GM23338 (cell line): ENCODE data around the gene ZNF860. TPM values are rescaled to one million over a fixed set of nuclear protein-coding genes. Genes with fewer than 3 reads are reported as not detected.
A peak's percentile ranks its signal among the peaks of the same experiment; 100 is the strongest.
"Not testable (repeated sequence)": the region's sequence is repeated elsewhere in the genome, so short reads cannot be mapped to it uniquely, and the experiment has no call there.

Experiments used
- ATAC-seq: fragments of 200-7000 bp; cut with Tn5 transposase; 3 replicates; pipeline ENCODE4 v1.9.1; 2020
- DNase-seq: peaks from one replicate; pipeline ENCODE4 v3.0.0-alpha.2; 2015; ENCODE audit warnings: low spot score
- H2AFZ ChIP-seq: fragments of 200-600 bp; sonication (generic); 2 replicates; pipeline ENCODE4 v1.8.0; 2016; ENCODE audit warnings: antibody characterized with exemption, mild to moderate bottlenecking, moderate library complexity
- H3F3A ChIP-seq: fragments of 200-600 bp; sonication (generic); replicated peaks from 2 replicates; pipeline ENCODE4 v1.8.0; 2017; ENCODE audit warnings: antibody characterized with exemption, mixed run types, low read depth
- H3K27ac ChIP-seq: fragments of 200-600 bp; sonication (generic); 2 replicates; pipeline ENCODE4 v1.6.1; 2016; ENCODE audit warnings: low read depth
- H3K27me3 ChIP-seq: fragments of 200-600 bp; sonication (generic); 2 replicates; pipeline ENCODE4 v1.8.0; 2016; ENCODE audit warnings: mild to moderate bottlenecking, mixed run types, moderate library complexity; ENCODE audit not compliant: insufficient read depth
- H3K36me3 ChIP-seq: fragments of 200-600 bp; sonication (generic); 2 replicates; pipeline ENCODE4 v1.8.0; 2016; ENCODE audit warnings: mild to moderate bottlenecking; ENCODE audit not compliant: insufficient read depth
- H3K4me1 ChIP-seq: fragments of 200-600 bp; sonication (generic); 2 replicates; pipeline ENCODE4 v1.8.0; 2016; ENCODE audit warnings: mild to moderate bottlenecking, moderate library complexity; ENCODE audit not compliant: insufficient read depth
- H3K4me2 ChIP-seq: fragments of 200-600 bp; sonication (generic); 2 replicates; pipeline ENCODE4 v1.7.1; 2017; ENCODE audit warnings: mixed run types
- H3K4me3 ChIP-seq: fragments of 200-600 bp; sonication (generic); 2 replicates; pipeline ENCODE4 v1.6.1; 2016; ENCODE audit warnings: mixed run types
- H3K79me2 ChIP-seq: fragments of 200-600 bp; sonication (generic); replicated peaks from 2 replicates; pipeline ENCODE4 v1.8.0; 2017; ENCODE audit warnings: mild to moderate bottlenecking; ENCODE audit not compliant: insufficient read depth
- H3K9me2 ChIP-seq: fragments of 200-600 bp; sonication (generic); 2 replicates; pipeline ENCODE4 v1.8.0; 2017; ENCODE audit not compliant: insufficient read depth
- H4K20me1 ChIP-seq: fragments of 200-600 bp; sonication (generic); replicated peaks from 2 replicates; pipeline ENCODE4 v1.8.0; 2017; ENCODE audit warnings: mild to moderate bottlenecking; ENCODE audit not compliant: insufficient read depth
- H3K27ac Mint-ChIP-seq: 2 replicates; pipeline ENCODE4 v1.8.0; 2020; ENCODE audit warnings: inconsistent platforms, mild to moderate bottlenecking, moderate library complexity, mixed read lengths
- H3K27me3 Mint-ChIP-seq: 3 replicates; pipeline ENCODE4 v1.8.0; 2022; ENCODE audit warnings: low read depth, mild to moderate bottlenecking, moderate library complexity, mixed read lengths, inconsistent platforms; ENCODE audit not compliant: insufficient read depth, poor library complexity
- H3K36me3 Mint-ChIP-seq: 3 replicates; pipeline ENCODE4 v1.8.0; 2021; ENCODE audit warnings: low read depth, mild to moderate bottlenecking, inconsistent platforms, moderate library complexity, mixed read lengths
- H3K4me1 Mint-ChIP-seq: 3 replicates; pipeline ENCODE4 v1.8.0; 2020; ENCODE audit warnings: mild to moderate bottlenecking, inconsistent platforms, mixed read lengths
- H3K4me3 Mint-ChIP-seq: 3 replicates; pipeline ENCODE4 v1.8.0; 2021; ENCODE audit warnings: moderate library complexity, mild to moderate bottlenecking, inconsistent platforms, mixed read lengths
- H3K9me3 Mint-ChIP-seq: 3 replicates; pipeline ENCODE4 v1.8.0; 2020; ENCODE audit warnings: moderate library complexity, mild to moderate bottlenecking, inconsistent platforms, mixed read lengths
- CREB1 ChIP-seq: fragments of 250-450 bp; sonication (Bioruptor Pico); IDR thresholded peaks from 2 replicates; pipeline ENCODE4 v1.5.0; 2020; ENCODE audit warnings: low read depth, mild to moderate bottlenecking, moderate library complexity
- CTCF ChIP-seq, 2 experiments: fragments of 200-600 bp in 1 of 2; sonication (generic) in 1 of 2; conservative IDR thresholded peaks; 2 replicates each; pipeline versions ENCODE4 v1.5.1 to v1.6.1; 2016 to 2017; ENCODE audit warnings: antibody characterized with exemption in 2 of 2, low read depth in 2 of 2, mild to moderate bottlenecking in 2 of 2, moderate library complexity in 1 of 2
- ETS1 ChIP-seq: IDR thresholded peaks from 2 replicates; pipeline ENCODE4 v1.6.1; 2016; ENCODE audit warnings: antibody characterized with exemption
- EZH2phosphoT487 ChIP-seq: fragments of 200-600 bp; sonication (generic); IDR thresholded peaks from one replicate; pipeline ENCODE4 v1.8.1; 2018; ENCODE audit warnings: antibody characterized with exemption; ENCODE audit not compliant: unreplicated experiment
- JUNB ChIP-seq: IDR thresholded peaks from one replicate; pipeline ENCODE4 v1.6.1; 2016; ENCODE audit warnings: antibody characterized with exemption; ENCODE audit not compliant: unreplicated experiment
- NANOG ChIP-seq: IDR thresholded peaks from 2 replicates; pipeline ENCODE4 v1.6.1; 2016; ENCODE audit warnings: antibody characterized with exemption, borderline replicate concordance
- POLR2AphosphoS5 ChIP-seq: IDR thresholded peaks from 2 replicates; pipeline ENCODE4 v1.6.1; 2016; ENCODE audit warnings: antibody characterized with exemption, low read depth
- REST ChIP-seq: IDR thresholded peaks from one replicate; pipeline ENCODE4 v1.6.1; 2018; ENCODE audit warnings: antibody characterized with exemption; ENCODE audit not compliant: unreplicated experiment
- STAT1 ChIP-seq: IDR thresholded peaks from one replicate; pipeline ENCODE4 v1.6.1; 2016; ENCODE audit warnings: antibody characterized with exemption; ENCODE audit not compliant: unreplicated experiment
- ZNF114 ChIP-seq: fragments of 250-450 bp; sonication (Bioruptor Pico); IDR thresholded peaks from 2 replicates; pipeline ENCODE4 v1.5.0; 2020; ENCODE audit warnings: mild to moderate bottlenecking, moderate library complexity
- ZNF331 ChIP-seq: fragments of 250-450 bp; sonication (Bioruptor Pico); IDR thresholded peaks from 2 replicates; pipeline ENCODE4 v1.5.0; 2020; ENCODE audit warnings: low read depth, mild to moderate bottlenecking, moderate library complexity
- polyA plus RNA-seq: library from polyadenylated mRNA; unstranded; fragments of >200 nt; fragmentation: Nextera tagmentation; extraction: Ambion mirVana; gene quantifications from 2 replicates; pipeline ENCODE4 v1.2.1, GENCODE V29; 2016
- total RNA-seq: library from RNA; depleted of rRNA; stranded (reverse); fragments of >200 nt; shearing (Covaris generic); gene quantifications from 2 replicates; pipeline ENCODE4 v1.2.3, GENCODE V29; 2014

ZNF860 gene
- total and polyA plus RNA-seq, 2 experiments from 2014 or later, result 5.2 to 12.4 TPM

GRCh38 chr3:32010699-32011098 lies 29.1 kb downstream of the ZNF860 start:
- H3K4me3 Mint-ChIP-seq, H3F3A ChIP-seq, H3K27me3 Mint-ChIP-seq, H3K4me1 Mint-ChIP-seq, H3K27me3 ChIP-seq, H2AFZ ChIP-seq, H3K36me3 ChIP-seq, ATAC-seq, H3K4me3 ChIP-seq, H3K9me2 ChIP-seq, H4K20me1 ChIP-seq, H3K4me2 ChIP-seq, H3K27ac ChIP-seq, H3K4me1 ChIP-seq, H3K27ac Mint-ChIP-seq, H3K79me2 ChIP-seq: not testable (repeated sequence)
- TF ChIP-seq CTCF (conservative IDR thresholded peaks at IDR 0.05; ENCODE audit: low read depth in 2 of 2), result peak; percentile 33 to 72; a peak in 3 of 4 replicates
- Mint-ChIP-seq H3K9me3 (peaks cover 45% of the 10 kb centered on the region), H3K36me3 (peaks cover 28% of the 10 kb centered on the region)
- peak; percentile 32 for DNase-seq

GRCh38 chr3:32015638-32016037 lies 34.1 kb downstream of the ZNF860 start:
- not testable (repeated sequence) for ATAC-seq

GRCh38 chr3:32017286-32017685 lies 35.7 kb downstream of the ZNF860 start:
- Mint-ChIP-seq H3K27ac (no peak overlapping the region), H3K36me3 (peaks cover 6% of the 10 kb centered on the region; the same call in 1 of the 3 replicates), H3K4me3 (no peak overlapping the region), H3K9me3 (peaks cover 18% of the 10 kb centered on the region), H3K4me1 (peaks cover 4% of the 10 kb centered on the region), H3K27me3 (peaks cover 1% of the 10 kb centered on the region)
- no peak for DNase-seq
- Histone ChIP-seq H3K4me2 (no peak overlapping the region), H3K27me3 (no peaks in the 10 kb centered on the region), H3K79me2 (no peaks in the 10 kb centered on the region), H3K36me3 (0 out of 2 replicates have a peak, but pooled peaks cover 4% of the 10 kb centered on the region), H3K27ac (no peak overlapping the region), H3K4me3 (no peak overlapping the region), H3K9me2 (no peaks in the 10 kb centered on the region), H3K4me1 (no peaks in the 10 kb centered on the region), H2AFZ (no peak overlapping the region), H4K20me1 (no peaks in the 10 kb centered on the region), H3F3A (no peaks in the 10 kb centered on the region)
- no peak for TF ChIP-seq ZNF331
- TF ChIP-seq STAT1, result no peak
- no peak for TF ChIP-seq CREB1 (CRISPR knock-in tag)
- no peak for TF ChIP-seq ZNF114 (CRISPR knock-in tag)
- no peak for TF ChIP-seq JUNB
- no peak for TF ChIP-seq NANOG
- TF ChIP-seq ETS1, result no peak
- no peak for TF ChIP-seq REST
- no peak for TF ChIP-seq POLR2AphosphoS5
- no peak for TF ChIP-seq EZH2phosphoT487
- no peak for ATAC-seq

More at GRCh38 chr3:32015638-32016037, 34.1 kb downstream of the ZNF860 start:
- H2AFZ ChIP-seq, H3K79me2 ChIP-seq, H3F3A ChIP-seq, H3K27ac Mint-ChIP-seq, DNase-seq, H3K4me1 ChIP-seq, H3K27me3 Mint-ChIP-seq, H3K4me3 ChIP-seq, H3K36me3 ChIP-seq, H3K27ac ChIP-seq, H3K9me2 ChIP-seq, H3K4me1 Mint-ChIP-seq, H3K4me2 ChIP-seq, H3K4me3 Mint-ChIP-seq, H3K27me3 ChIP-seq, H4K20me1 ChIP-seq: not testable (repeated sequence)
- peaks cover 31% of the 10 kb centered on the region for H3K9me3 Mint-ChIP-seq
- peaks cover 13% of the 10 kb centered on the region; the same call in 2 of the 3 replicates for H3K36me3 Mint-ChIP-seq
